GM12864 (cell line): Measurements from ENCODE around the gene FKBP2.

Experiments used
- DNase-seq: peaks from one replicate; pipeline ENCODE4 v3.0.0-alpha.2; 2011; ENCODE audit warnings: low read depth
- H3K4me3 ChIP-seq: 2 replicates; pipeline ENCODE4 v1.5.1; 2011; ENCODE audit warnings: mild to moderate bottlenecking, low read depth, low read length, control low read depth
- TF ChIP-seq, protein P1 (sequence below): IDR thresholded peaks from 2 replicates; pipeline ENCODE4 v1.5.1; 2011; ENCODE audit warnings: low read depth, mild to moderate bottlenecking, moderate library complexity, low read length, control low read depth, inconsistent platforms; ENCODE audit errors: missing control alignments

The FKBP2 gene

DNA sequence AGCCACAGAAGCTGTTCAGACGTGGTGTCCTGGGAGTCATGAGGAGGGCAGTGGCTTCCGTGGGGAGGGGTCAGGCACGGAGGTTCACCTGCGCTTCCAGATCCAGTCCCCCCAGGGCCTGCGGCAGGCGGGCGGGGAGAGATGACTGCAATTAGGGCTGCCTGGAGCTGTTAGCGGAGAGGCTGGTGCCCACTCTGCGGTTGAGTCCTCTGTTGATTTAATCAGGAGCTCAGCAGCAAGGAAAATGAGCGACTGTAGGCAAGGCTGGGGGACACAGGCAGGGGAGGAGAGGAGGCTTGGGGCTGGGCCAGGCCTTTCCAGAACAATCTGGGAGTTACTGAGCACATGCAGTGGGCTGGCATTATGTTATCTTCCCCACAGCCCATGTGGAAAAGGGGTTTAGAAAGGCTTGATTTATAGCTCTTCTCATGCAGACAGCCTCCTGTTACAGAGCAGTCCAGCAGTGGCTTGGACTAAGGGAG is 23.5 kb downstream of the FKBP2 start:
- TF ChIP-seq, protein P1, sequence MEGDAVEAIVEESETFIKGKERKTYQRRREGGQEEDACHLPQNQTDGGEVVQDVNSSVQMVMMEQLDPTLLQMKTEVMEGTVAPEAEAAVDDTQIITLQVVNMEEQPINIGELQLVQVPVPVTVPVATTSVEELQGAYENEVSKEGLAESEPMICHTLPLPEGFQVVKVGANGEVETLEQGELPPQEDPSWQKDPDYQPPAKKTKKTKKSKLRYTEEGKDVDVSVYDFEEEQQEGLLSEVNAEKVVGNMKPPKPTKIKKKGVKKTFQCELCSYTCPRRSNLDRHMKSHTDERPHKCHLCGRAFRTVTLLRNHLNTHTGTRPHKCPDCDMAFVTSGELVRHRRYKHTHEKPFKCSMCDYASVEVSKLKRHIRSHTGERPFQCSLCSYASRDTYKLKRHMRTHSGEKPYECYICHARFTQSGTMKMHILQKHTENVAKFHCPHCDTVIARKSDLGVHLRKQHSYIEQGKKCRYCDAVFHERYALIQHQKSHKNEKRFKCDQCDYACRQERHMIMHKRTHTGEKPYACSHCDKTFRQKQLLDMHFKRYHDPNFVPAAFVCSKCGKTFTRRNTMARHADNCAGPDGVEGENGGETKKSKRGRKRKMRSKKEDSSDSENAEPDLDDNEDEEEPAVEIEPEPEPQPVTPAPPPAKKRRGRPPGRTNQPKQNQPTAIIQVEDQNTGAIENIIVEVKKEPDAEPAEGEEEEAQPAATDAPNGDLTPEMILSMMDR, result no peak
- no peak for DNase-seq
- H3K4me3 ChIP-seq, result no peak overlapping the region

GRCh38 chr11:64265176-64266160 is 24.6 kb downstream of the FKBP2 start:
- no peak for DNase-seq
- TF ChIP-seq, protein P1, result no peak
- H3K4me3 ChIP-seq, result no peak overlapping the region

- H3K4me3 ChIP-seq, result no peak overlapping the region
- TF ChIP-seq, protein P1, result no peak
- DNase-seq, result no peak
Observed at GRCh38 chr11:64266339-64266738, 25.4 kb downstream of the FKBP2 start.

DNA sequence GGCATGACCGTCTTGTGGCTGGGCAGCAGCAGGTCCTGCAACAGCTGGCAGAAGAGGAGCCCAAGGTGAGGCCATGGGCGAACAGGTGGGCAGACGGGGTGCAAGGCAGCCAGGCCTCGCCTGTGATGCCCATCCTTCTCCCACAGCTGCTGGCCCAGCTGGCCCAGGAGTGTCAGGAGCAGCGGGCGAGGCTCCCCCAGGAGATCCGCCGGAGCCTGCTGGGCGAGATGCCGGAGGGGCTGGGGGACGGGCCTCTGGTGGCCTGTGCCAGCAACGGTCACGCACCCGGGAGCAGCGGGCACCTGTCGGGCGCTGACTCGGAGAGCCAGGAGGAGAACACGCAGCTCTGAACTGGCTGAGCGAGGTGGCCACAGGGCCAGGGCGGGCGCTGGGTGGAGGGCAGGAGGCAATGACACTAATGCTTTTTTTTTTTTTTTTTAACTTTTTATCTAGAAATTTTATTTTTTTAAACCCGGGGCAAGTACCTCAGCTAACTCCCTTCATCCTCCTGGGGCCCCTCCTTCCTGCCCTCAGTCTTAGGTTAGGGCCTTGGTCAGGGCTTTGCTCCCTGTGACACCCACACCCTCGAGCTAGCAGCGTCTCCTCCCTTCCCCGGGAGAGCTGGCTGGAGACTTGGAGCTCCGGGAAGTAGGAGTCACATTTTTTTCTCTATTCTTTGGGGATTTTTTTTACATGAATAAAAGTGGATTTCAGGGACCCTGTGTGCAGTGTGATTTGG is 26.5 kb downstream of the FKBP2 start:
- no peak for DNase-seq

GRCh38 chr11:64268025-64268892 is 27.4 kb downstream of the FKBP2 start:
- TF ChIP-seq, protein P1, result no peak
- H3K4me3 ChIP-seq, result peak overlapping the region; percentile 87
- DNase-seq, result no peak

More for the DNA sequence above, 26.5 kb downstream of the FKBP2 start:
- no peak overlapping the region for H3K4me3 ChIP-seq
- TF ChIP-seq, protein P1, result no peak

DNA sequence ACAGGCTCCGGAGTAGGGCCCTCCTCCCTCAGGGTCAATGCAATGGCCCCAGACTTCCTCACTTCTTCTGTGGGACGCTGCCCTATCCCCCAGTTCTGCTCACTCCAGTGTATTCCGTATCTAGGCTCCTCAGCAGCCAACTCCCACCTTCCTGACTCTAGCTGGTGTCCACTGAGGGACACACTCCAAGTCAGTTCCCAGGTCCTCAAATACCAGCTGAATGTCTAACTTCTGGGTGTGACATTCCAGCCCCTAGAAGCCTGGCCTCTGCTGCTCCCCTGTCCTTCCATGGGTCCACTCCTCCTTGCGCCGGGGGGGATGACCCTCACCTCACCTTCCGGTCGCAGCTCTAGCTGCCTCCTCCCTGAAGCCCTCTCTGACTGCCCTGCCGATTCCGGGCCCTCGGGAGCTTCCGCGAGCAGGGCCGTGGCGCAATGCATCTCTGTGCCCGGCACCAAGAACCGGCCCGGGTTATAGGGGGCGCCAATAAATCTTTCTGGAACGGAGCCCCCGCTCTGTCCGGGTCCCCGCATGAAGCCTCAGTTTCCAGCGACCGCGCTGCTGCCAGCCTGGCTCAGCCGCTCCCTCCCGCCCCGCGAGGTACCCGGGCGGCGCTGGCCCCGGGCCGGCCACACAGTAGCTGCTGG is 28.1 kb downstream of the FKBP2 start:
- peak overlapping the region; percentile 87 for H3K4me3 ChIP-seq
- no peak for DNase-seq
- TF ChIP-seq, protein P1, result peak; percentile 7
